ENCODE measurements around the gene OLFML1.

OLFML1 gene

GRCh38 chr11:7527029-7527428 lies 41.7 kb downstream of the OLFML1 start:
- POLR2A ChIA-PET = no interaction called here
- no peak overlapping the region for H3K4me3 ChIP-seq (ENCODE audit: low read depth, low read length)
- no peaks in the 10 kb centered on the region for H3K9me3 ChIP-seq (ENCODE audit: control insufficient read depth, insufficient read depth, low read depth, low read length)
- TF ChIP-seq ZNF561 (tag by site-specific recombination; IDR thresholded peaks at IDR 0.05; ENCODE audit: borderline replicate concordance) (no peak), ZNF624 (tag by site-specific recombination; IDR thresholded peaks at IDR 0.05) (no peak), ZNF341 (tag by site-specific recombination; IDR thresholded peaks at IDR 0.05; ENCODE audit: low read depth) (no peak), ZNF366 (tag by site-specific recombination; conservative IDR thresholded peaks at IDR 0.05) (no peak), ZNF24 (tag by site-specific recombination; IDR thresholded peaks at IDR 0.05) (no peak), FEZF1 (tag by site-specific recombination; IDR thresholded peaks at IDR 0.05) (no peak), ATF2 (tag by site-specific recombination; IDR thresholded peaks at IDR 0.05; ENCODE audit: low read depth) (no peak), REST (tag by site-specific recombination; IDR thresholded peaks at IDR 0.05) (no peak), ZNF2 (tag by site-specific recombination; IDR thresholded peaks at IDR 0.05) (no peak), ZNF169 (tag by site-specific recombination; IDR thresholded peaks at IDR 0.05) (no peak), ZNF423 (tag by site-specific recombination; IDR thresholded peaks at IDR 0.05) (no peak)
- no peak overlapping the region for H3K27ac ChIP-seq (ENCODE audit: extremely low read depth, low read depth, low read length)
- no peaks in the 10 kb centered on the region for H3K4me1 ChIP-seq (ENCODE audit: control insufficient read depth, insufficient read depth, low read length)
- CTCF ChIA-PET = no interaction called here
- H3K36me3 ChIP-seq (ENCODE audit: control insufficient read depth in 2 of 2, insufficient read depth in 1 of 2, low read length in 2 of 2) = no peaks in the 10 kb centered on the region

- Histone ChIP-seq H3K4me3 (ENCODE audit: low read depth, low read length) (no peak overlapping the region), H3K4me1 (ENCODE audit: control insufficient read depth, insufficient read depth, low read length) (no peaks in the 10 kb centered on the region), H3K9me3 (ENCODE audit: control insufficient read depth, insufficient read depth, low read depth, low read length) (no peaks in the 10 kb centered on the region), H3K36me3 (ENCODE audit: control insufficient read depth in 2 of 2, insufficient read depth in 1 of 2, low read length in 2 of 2) (no peaks in the 10 kb centered on the region), H3K27ac (ENCODE audit: extremely low read depth, low read depth, low read length) (no peak overlapping the region)
- CTCF ChIA-PET = no interaction called here
- no peak for TF ChIP-seq ZNF24 (tag by site-specific recombination; IDR thresholded peaks at IDR 0.05)
- no peak for TF ChIP-seq ATF2 (tag by site-specific recombination; IDR thresholded peaks at IDR 0.05; ENCODE audit: low read depth)
- TF ChIP-seq ZNF449 (tag by site-specific recombination; IDR thresholded peaks at IDR 0.05) = no peak
- peak; percentile 66 for TF ChIP-seq EGR2 (tag by site-specific recombination; IDR thresholded peaks at IDR 0.05; ENCODE audit: low read depth)
- TF ChIP-seq ZFHX2 (tag by site-specific recombination; conservative IDR thresholded peaks at IDR 0.05) = peak; percentile 43
- no peak for TF ChIP-seq REPIN1 (tag by site-specific recombination; IDR thresholded peaks at IDR 0.05; ENCODE audit: low read depth)
- TF ChIP-seq TCF7L2 (IDR thresholded peaks at IDR 0.05; ENCODE audit: borderline replicate concordance, low read depth, low read length) = no peak
- no peak for TF ChIP-seq ZNF311 (tag by site-specific recombination; IDR thresholded peaks at IDR 0.05; ENCODE audit: borderline replicate concordance)
- no peak for TF ChIP-seq ZNF501 (tag by site-specific recombination; IDR thresholded peaks at IDR 0.05)
- TF ChIP-seq ZNF16 (tag by site-specific recombination; IDR thresholded peaks at IDR 0.05; ENCODE audit: low read depth) = no peak
- no peak for TF ChIP-seq ZNF580 (tag by site-specific recombination; IDR thresholded peaks at IDR 0.05)
- POLR2A ChIA-PET = no interaction called here
These were observed 43.3 kb downstream of the OLFML1 start for GRCh38 chr11:7528514-7529049.

Measured in HEK293 (cell line).